ENCODE results near the gene WIPF2. TPM values are rescaled to one million over a fixed set of nuclear protein-coding genes. Genes with fewer than 3 reads are reported as not detected.
A peak's percentile ranks its signal among the peaks of the same experiment; 100 is the strongest.

The WIPF2 gene
- total and polyA plus RNA-seq, 9 donors: 6.1 to 27.8 (median 18.4) TPM

DNA sequence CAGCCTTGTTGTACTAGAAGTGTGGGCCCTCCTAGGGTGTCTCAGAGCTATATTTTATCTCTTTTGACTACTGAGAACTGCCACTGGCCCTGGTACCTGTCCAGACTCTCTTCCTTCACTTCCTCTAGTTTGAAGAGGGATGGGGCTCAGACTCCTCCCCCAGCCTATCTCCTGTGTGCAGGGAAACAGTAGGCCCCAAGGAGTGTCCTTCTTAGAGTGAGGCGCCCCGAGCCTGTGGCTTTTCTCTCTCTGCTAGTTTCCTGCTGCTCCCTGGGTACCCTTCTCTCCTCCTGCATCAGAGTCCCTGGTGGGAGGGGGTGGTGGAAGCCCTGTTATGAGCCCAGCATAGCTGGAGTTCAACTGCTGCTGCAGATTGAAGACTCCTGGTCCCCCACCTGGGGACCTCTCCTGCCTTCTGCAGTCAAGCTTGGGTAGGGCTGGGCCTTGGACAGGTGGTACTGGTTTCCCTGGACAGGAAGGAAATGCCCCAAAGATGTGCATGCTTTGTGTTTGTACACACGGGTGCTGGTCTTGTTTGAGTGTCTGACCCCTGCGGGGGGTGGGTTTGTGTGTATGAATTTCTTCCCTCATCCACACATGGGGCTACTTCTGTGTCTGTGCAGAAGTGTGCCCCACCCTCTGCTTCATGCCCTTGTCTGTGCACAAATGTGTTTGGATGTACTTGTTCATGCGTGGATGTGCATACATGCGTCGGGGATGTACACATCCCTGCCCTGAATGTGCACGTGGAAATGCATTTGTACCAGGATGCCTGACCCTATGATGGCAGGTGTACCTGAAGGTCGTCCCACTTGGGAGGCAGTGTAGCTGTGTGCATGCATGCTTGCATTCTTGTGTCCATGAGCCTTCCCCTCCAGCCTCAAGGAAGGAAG lies 96.8 kb downstream of the WIPF2 start:
- Histone ChIP-seq H3K4me1 (ENCODE audit: insufficient read depth) (peaks cover 30% of the 10 kb centered on the region), H3K27ac (peak overlapping the region in 1 of 2 donors; percentile 35), H3K36me3 (no peaks in the 10 kb centered on the region), H3K27me3 (no peaks in the 10 kb centered on the region), H3K9me3 (no peaks in the 10 kb centered on the region), H3K4me3 (no peak overlapping the region)
- TF ChIP-seq EP300 (IDR thresholded peaks at IDR 0.05): no peak
- TF ChIP-seq, protein P1, sequence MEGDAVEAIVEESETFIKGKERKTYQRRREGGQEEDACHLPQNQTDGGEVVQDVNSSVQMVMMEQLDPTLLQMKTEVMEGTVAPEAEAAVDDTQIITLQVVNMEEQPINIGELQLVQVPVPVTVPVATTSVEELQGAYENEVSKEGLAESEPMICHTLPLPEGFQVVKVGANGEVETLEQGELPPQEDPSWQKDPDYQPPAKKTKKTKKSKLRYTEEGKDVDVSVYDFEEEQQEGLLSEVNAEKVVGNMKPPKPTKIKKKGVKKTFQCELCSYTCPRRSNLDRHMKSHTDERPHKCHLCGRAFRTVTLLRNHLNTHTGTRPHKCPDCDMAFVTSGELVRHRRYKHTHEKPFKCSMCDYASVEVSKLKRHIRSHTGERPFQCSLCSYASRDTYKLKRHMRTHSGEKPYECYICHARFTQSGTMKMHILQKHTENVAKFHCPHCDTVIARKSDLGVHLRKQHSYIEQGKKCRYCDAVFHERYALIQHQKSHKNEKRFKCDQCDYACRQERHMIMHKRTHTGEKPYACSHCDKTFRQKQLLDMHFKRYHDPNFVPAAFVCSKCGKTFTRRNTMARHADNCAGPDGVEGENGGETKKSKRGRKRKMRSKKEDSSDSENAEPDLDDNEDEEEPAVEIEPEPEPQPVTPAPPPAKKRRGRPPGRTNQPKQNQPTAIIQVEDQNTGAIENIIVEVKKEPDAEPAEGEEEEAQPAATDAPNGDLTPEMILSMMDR (IDR thresholded peaks at IDR 0.05): no peak
- TF ChIP-seq POLR2A (IDR thresholded peaks at IDR 0.05): no peak
- peak in 4 of 5 donors; percentile 10 to 29 (median 22) for DNase-seq
- 54 to 60% (median 57%) methylated on average over 9 of the region's 9 CpGs for WGBS, 3 donors
- intact Hi-C loops (cut with DNase I): loop anchor here in 1 of 4 donors (5.0 kb wide), 1 partner anchor 36 kb away; no protein-coding TSS in a partner anchor

DNA sequence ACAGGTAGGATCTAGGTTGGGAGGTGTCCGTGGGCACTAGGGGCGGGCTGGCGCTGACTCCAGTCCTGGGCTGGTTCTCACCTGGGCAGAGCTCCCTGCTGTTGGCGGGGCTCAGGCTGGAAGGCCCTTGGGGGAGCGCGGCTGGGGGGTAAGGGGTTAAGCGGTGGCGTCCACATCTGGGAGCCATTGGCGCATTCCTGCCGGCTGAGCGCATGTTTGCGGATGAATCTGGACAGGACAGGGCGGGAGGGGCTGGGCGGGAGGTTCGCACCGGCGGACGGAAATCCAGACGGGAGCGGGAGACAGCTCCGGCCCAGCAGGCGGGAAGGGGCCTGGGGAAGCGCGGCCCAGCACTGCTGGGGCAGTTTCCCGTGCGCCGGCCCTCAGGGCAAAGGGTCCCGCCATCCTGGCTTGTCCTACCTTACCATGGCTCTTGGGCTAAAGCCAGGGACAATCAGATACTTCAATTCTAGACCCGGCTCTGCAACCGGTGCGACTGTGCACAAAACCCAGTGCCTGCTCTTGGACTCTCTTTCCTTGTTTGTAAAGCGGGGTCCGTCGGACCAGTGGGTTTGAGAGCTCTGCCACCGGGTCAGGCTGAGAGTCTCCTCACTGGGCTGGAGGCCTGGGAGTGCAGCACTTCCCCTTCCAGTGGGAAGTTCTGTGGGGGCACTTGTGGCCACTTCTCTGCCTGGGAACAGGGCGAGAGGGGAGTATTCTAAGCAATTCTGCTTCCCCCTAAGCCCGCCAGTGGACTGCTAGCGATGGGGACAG lies 97.7 kb downstream of the WIPF2 start:
- intact Hi-C loops (cut with DNase I): loop anchor here in 1 of 4 donors (5.0 kb wide), 1 partner anchor 36 kb away; no protein-coding TSS in a partner anchor

DNA sequence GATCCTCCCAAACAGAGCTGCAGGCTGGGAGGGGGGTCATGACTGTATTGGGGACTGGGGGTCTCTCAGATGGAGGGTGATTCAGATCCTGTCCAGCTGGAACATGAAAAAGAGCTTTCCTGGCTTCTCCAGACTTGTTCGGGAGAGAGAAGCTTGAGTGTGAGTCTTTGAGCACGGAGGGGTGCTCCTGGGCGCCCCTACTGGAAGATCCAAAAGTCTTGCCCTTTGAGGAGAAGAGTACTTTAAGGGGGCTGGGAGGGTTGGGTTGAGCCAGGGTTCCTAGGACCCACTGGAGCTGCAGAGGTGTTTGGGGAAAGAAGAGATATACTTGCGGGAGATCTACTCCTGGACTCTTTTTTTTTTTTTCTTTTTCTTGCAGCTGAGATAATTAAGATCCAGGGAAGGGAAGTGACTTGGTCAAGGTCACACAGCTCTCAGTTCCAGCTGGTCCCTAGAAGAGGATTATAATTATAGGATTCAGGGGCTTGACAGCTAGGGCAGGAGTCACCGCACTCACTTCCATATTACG lies 98.3 kb downstream of the WIPF2 start:
- Histone ChIP-seq H3K27ac (peak overlapping the region in 1 of 2 donors; percentile 35), H3K4me1 (ENCODE audit: insufficient read depth) (peaks cover 37% of the 10 kb centered on the region), H3K9me3 (no peaks in the 10 kb centered on the region), H3K4me3 (peak overlapping the region; percentile 95), H3K27me3 (no peaks in the 10 kb centered on the region), H3K36me3 (no peaks in the 10 kb centered on the region)
- peak in 4 of 5 donors; percentile 28 to 64 (median 50) for DNase-seq
- 1 to 3% (median 1%) methylated on average over 6 of the region's 6 CpGs for WGBS, 3 donors
- intact Hi-C loops (cut with DNase I): loop anchor here in 1 of 4 donors (5.0 kb wide), 1 partner anchor 35 kb away; no protein-coding TSS in a partner anchor
- TF ChIP-seq EP300 (IDR thresholded peaks at IDR 0.05): no peak
- TF ChIP-seq POLR2A (IDR thresholded peaks at IDR 0.05): no peak
- TF ChIP-seq, protein P1 (IDR thresholded peaks at IDR 0.05): no peak

More for the DNA sequence above, 97.7 kb downstream of the WIPF2 start:
- Histone ChIP-seq H3K36me3 (no peaks in the 10 kb centered on the region), H3K4me3 (peak overlapping the region; percentile 95), H3K4me1 (ENCODE audit: insufficient read depth) (peaks cover 34% of the 10 kb centered on the region), H3K27ac (peak overlapping the region; percentile 30 to 35), H3K27me3 (no peaks in the 10 kb centered on the region), H3K9me3 (no peaks in the 10 kb centered on the region)
- TF ChIP-seq, protein P1 (IDR thresholded peaks at IDR 0.05): no peak
- TF ChIP-seq EP300 (IDR thresholded peaks at IDR 0.05) (no peak), POLR2A (IDR thresholded peaks at IDR 0.05) (no peak)
- WGBS, 3 donors: 4 to 7% (median 6%) methylated on average over 34 to 38 of the region's 38 CpGs
- peak; percentile 68 to 83 (median 76) for DNase-seq

All from ovary (tissue), 9 donors.